ENCODE data around the gene ATP11A. TPM values are rescaled to one million over a fixed set of nuclear protein-coding genes. Genes with fewer than 3 reads are reported as not detected.
"Not testable (repeated sequence)": the region's sequence is repeated elsewhere in the genome, so short reads cannot be mapped to it uniquely, and the experiment has no call there.

Gene ATP11A
- total RNA-seq, 1 donor from 2014 or later = 211 TPM

DNA sequence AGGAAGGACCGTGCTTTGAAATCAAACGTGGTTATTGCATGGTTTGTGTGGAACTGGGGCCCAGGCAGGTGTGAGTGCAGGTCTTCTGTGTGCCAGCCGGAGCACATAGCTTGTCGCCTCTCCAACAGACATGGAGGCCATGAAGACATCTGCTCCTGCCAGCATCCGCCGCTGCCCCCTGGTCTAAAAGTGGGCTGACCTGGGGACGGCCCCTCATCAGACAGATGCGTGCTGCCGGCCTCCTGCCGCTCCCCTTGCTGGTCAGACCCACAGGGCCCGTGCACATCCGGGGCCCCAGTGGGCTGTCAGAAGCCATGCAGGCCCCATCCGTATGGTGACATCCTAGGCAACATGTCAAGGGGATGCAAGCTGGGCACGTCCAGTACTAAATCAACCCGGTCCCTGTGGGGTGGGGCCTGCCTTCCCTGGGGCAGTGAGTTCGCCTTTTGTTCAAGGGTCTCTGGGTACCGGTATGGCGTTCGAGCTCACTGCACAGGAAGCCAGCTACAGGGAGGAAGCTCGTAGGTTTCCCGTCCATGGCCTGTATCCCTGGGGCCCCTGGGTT is 191.2 kb downstream of the ATP11A start:
- Mint-ChIP-seq H3K4me3 (ENCODE audit: unreplicated experiment) (no peak overlapping the region), H3K27ac (ENCODE audit: unreplicated experiment) (no peak overlapping the region), H3K4me1 (ENCODE audit: unreplicated experiment) (no peaks in the 10 kb centered on the region), H3K36me3 (ENCODE audit: low read depth, unreplicated experiment) (peaks cover 41% of the 10 kb centered on the region), H3K9me3 (ENCODE audit: unreplicated experiment) (no peaks in the 10 kb centered on the region), H3K27me3 (ENCODE audit: unreplicated experiment) (peaks cover 26% of the 10 kb centered on the region)
- TF ChIP-seq, protein P1, sequence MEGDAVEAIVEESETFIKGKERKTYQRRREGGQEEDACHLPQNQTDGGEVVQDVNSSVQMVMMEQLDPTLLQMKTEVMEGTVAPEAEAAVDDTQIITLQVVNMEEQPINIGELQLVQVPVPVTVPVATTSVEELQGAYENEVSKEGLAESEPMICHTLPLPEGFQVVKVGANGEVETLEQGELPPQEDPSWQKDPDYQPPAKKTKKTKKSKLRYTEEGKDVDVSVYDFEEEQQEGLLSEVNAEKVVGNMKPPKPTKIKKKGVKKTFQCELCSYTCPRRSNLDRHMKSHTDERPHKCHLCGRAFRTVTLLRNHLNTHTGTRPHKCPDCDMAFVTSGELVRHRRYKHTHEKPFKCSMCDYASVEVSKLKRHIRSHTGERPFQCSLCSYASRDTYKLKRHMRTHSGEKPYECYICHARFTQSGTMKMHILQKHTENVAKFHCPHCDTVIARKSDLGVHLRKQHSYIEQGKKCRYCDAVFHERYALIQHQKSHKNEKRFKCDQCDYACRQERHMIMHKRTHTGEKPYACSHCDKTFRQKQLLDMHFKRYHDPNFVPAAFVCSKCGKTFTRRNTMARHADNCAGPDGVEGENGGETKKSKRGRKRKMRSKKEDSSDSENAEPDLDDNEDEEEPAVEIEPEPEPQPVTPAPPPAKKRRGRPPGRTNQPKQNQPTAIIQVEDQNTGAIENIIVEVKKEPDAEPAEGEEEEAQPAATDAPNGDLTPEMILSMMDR (IDR thresholded peaks at IDR 0.05; ENCODE audit: unreplicated experiment) = no peak
- DNase-seq (ENCODE audit: low spot score) = no peak

DNA sequence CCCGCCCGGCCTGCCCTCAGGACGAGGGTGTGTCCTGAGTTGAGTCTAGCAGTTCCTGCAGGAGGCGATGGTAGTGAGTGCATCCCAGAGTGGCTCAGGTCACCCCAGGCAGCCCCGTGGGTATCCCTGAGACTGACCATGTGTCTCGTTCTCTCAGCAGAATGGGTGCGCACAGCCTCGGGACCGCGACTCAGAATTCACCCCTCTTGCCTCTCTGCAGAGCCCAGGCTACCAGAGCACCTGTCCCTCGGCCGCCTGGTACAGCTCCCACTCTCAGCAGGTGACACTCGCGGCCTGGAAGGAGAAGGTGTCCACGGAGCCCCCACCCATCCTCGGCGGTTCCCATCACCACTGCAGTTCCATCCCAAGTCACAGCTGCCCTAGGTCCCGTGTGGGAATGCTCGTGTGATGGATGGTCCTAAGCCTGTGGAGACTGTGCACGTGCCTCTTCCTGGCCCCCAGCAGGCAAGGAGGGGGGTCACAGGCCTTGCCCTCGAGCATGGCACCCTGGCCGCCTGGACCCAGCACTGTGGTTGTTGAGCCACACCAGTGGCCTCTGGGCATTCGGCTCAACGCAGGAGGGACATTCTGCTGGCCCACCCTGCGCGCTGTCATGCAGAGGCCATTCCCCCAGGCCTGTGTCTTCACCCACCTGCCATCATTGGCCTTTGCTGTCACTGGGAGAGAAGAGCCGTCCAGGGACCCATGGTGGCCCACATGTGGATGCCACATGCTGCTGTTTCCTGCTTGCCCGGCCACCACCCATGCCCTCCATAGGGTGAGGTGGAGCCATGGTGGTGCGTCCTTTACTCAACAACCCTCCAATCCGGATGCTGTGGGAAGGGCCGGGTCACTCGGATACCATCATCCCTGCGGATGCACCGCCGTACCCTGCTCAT is 192.1 kb downstream of the ATP11A start:
- H3K9me3 Mint-ChIP-seq (ENCODE audit: unreplicated experiment) = no peaks in the 10 kb centered on the region
- H3K27ac Mint-ChIP-seq (ENCODE audit: unreplicated experiment) = no peak overlapping the region
- H3K4me1 Mint-ChIP-seq (ENCODE audit: unreplicated experiment) = no peaks in the 10 kb centered on the region
- DNase-seq (ENCODE audit: low spot score) = no peak
- TF ChIP-seq, protein P1 (IDR thresholded peaks at IDR 0.05; ENCODE audit: unreplicated experiment) = no peak
- no peak overlapping the region for H3K4me3 Mint-ChIP-seq (ENCODE audit: unreplicated experiment)
- peaks cover 26% of the 10 kb centered on the region for H3K27me3 Mint-ChIP-seq (ENCODE audit: unreplicated experiment)
- H3K36me3 Mint-ChIP-seq (ENCODE audit: low read depth, unreplicated experiment) = peaks cover 38% of the 10 kb centered on the region

DNA sequence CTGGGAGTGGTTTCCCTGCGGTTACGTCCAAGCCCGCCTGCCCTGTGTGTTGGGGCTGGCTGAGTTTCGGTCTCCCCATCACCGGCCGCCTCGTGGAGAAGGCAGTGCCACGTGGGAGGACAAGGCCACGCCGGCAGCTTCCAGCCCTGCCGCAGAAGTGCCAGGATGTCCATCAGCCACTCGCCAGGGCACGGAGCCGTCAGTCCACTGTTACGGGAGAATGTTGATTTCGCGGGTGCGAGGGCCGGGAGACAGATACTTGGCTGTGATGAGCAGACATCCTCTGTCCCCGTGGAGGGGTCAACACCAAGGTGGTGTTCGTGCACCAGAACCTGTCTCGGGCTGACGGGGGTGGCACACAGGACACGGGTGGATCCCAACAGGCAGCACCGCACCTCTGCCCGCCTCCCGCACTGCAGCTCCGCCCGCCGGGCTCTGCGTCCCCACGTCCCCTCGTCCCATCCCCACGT is 192.8 kb downstream of the ATP11A start:
- no peaks in the 10 kb centered on the region for H3K4me1 Mint-ChIP-seq (ENCODE audit: unreplicated experiment)
- H3K36me3 Mint-ChIP-seq (ENCODE audit: low read depth, unreplicated experiment) = peaks cover 35% of the 10 kb centered on the region
- DNase-seq (ENCODE audit: low spot score) = no peak
- H3K27ac Mint-ChIP-seq (ENCODE audit: unreplicated experiment) = no peak overlapping the region
- no peak overlapping the region for H3K4me3 Mint-ChIP-seq (ENCODE audit: unreplicated experiment)
- TF ChIP-seq, protein P1 (IDR thresholded peaks at IDR 0.05; ENCODE audit: unreplicated experiment) = no peak
- no peaks in the 10 kb centered on the region for H3K9me3 Mint-ChIP-seq (ENCODE audit: unreplicated experiment)
- peaks cover 26% of the 10 kb centered on the region for H3K27me3 Mint-ChIP-seq (ENCODE audit: unreplicated experiment)

DNA sequence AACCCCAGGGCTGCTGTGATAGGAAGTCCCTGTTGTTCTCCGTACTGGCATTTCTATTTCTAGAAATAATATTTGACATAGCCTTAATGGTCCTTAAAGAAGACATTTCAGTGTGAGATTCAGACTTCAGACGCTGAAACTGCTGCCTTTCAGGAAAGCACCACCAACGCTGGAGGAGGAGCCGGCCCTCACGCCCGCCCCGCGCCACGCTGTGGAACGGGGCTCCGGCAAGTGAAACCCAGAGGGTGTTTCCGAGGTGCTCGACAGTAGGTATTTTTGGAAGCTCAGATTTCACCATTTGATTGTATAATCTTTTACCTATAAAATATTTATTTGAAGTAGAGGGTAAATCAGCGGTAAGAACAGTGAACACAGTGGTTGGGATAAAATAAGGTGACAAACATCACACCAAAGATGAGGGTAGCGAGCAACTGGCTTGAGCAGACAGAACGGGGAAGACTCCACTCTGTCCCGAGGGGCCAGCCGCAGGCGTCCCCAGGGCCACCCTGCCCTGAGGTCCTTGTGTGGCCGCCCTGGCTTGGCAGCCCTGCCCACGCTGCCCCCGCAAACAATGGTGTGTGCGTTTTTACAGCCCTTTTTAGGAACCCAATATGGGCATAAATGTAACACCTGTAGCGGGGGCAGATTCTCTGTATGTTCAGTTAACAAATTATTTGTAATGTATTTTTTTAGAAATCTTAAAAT is 193.6 kb downstream of the ATP11A start:
- Mint-ChIP-seq H3K9me3 (ENCODE audit: unreplicated experiment) (no peaks in the 10 kb centered on the region), H3K4me3 (ENCODE audit: unreplicated experiment) (no peak overlapping the region), H3K27ac (ENCODE audit: unreplicated experiment) (no peak overlapping the region), H3K4me1 (ENCODE audit: unreplicated experiment) (no peaks in the 10 kb centered on the region), H3K27me3 (ENCODE audit: unreplicated experiment) (peaks cover 25% of the 10 kb centered on the region), H3K36me3 (ENCODE audit: low read depth, unreplicated experiment) (peaks cover 29% of the 10 kb centered on the region)
- no peak for DNase-seq (ENCODE audit: low spot score)
- TF ChIP-seq, protein P1 (IDR thresholded peaks at IDR 0.05; ENCODE audit: unreplicated experiment) = no peak

DNA sequence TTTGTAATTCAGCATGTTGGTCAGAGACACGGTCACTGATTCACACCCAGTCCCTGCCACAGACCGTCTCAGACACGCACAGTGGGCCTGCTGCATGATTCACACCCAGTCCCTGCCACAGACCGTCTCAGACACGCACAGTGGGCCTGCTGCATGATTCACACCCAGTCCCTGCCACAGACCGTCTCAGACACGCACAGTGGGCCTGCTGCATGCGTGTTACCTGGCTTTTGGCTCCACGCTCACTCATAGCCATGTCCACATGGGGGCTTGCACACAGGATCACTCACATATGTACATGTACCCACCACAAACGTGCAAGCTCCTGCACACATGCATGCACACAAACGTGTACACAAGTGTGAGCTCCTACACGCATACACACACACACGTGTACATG is 194.9 kb downstream of the ATP11A start:
- H3K36me3 Mint-ChIP-seq (ENCODE audit: low read depth, unreplicated experiment) = peaks cover 17% of the 10 kb centered on the region
- H3K4me3 Mint-ChIP-seq (ENCODE audit: unreplicated experiment); H3K4me1 Mint-ChIP-seq (ENCODE audit: unreplicated experiment); H3K9me3 Mint-ChIP-seq (ENCODE audit: unreplicated experiment); H3K27ac Mint-ChIP-seq (ENCODE audit: unreplicated experiment); DNase-seq (ENCODE audit: low spot score): not testable (repeated sequence)
- peaks cover 29% of the 10 kb centered on the region for H3K27me3 Mint-ChIP-seq (ENCODE audit: unreplicated experiment)

Measured in endothelial cell (in vitro differentiated cells).